GM21619 (cell line): ENCODE measurements around the gene ARHGAP12.
A peak's percentile ranks its signal among the peaks of the same experiment; 100 is the strongest.
"Not testable (repeated sequence)": the region's sequence is repeated elsewhere in the genome, so short reads cannot be mapped to it uniquely, and the experiment has no call there.

ENCODE experiments used
- ATAC-seq: cut with Tn5 transposase; IDR thresholded peaks from one replicate; pipeline ENCODE4 v1.9.1; 2021; ENCODE audit not compliant: unreplicated experiment

Gene ARHGAP12

DNA sequence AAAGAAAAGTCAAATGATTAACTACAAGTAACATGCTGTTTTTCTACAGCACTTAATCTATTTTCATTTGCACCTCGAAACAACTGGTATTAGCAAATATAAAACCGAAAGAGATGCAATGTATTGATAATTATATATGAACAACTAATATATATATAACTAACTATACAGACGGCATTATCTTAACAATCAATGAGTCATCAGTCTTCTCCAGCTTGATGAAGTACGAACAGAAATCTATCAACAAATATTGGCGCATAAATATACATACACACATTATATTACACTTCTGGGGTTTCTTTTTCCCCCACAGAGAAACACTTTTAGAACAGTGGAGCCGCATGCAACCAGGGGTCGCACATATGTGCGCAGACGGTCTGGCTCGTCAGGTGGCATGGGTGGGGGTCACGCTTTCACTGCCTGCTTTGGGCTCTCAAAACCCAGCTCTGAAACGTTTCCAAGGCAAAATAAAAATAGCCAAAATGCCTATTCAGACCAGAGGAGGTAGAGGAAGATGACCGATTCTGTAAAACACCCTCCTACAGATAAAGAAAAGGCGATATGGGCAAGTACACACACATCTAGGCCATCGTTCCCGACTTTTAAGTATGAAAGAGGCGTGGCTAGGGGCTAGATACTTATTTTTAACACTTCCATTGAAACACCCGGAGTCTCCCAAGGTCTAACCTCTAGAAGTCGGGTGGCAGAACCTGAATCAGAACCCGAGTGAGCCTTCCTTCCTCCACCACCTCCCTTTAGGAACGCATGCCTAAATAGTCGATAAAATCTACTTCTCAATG is 1.7 kb downstream of the ARHGAP12 start:
- ATAC-seq, result no peak

DNA sequence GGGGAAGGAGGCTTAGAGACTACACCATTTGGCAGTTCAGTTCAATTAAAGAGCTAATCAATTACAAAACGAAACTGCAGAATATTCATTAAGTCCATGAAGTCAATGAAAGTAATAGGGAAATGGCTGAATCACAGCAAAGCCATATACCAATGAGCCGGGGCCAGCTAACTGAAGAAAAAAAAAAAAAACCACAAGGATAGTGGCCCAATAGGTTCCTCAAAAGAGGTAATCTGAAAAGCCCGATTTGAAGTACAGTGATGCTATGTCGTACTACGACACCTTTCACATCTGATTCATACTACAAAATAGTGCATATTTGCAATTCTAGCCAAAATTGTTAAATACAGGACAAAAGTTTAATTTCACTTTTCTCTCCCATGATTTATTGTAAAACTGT is 2.5 kb downstream of the ARHGAP12 start:
- no peak for ATAC-seq

DNA sequence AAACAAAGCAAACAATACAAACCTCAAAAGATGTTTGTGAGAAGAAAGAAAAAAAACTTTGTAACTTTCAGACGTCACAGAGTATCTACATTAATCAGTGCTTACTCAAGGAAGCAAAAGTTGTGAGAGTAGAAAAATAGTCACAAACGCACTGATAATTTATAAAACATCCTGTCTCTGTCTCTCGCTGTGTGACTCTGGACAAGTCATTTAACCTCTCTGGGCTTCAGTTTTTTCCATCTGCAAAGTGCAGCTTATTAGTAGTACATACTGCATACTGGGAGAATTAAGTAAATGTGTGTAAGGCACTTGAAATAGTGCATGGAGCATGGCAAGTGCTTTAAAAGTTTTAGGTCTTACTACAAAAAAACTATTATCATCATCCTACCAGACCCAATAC is 3.8 kb downstream of the ARHGAP12 start:
- ATAC-seq, result no peak

DNA sequence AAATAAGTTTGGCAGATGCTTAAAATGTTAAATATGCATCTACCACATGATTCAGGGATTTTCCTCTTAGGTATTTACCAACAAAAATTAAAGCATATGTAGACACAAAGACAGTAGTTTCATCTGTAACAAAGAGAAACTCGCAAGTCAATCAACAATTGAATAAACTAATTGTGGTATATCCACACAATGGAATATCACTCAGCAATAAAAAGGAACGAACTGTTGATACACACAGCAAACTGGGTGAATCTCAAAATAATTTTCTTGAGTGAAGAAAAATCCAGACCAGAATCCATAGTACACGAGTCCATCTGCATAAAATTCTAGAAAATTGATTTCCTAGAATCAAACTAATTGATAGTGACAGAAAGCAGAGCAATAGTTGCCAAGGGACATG is 5.2 kb downstream of the ARHGAP12 start:
- no peak for ATAC-seq

DNA sequence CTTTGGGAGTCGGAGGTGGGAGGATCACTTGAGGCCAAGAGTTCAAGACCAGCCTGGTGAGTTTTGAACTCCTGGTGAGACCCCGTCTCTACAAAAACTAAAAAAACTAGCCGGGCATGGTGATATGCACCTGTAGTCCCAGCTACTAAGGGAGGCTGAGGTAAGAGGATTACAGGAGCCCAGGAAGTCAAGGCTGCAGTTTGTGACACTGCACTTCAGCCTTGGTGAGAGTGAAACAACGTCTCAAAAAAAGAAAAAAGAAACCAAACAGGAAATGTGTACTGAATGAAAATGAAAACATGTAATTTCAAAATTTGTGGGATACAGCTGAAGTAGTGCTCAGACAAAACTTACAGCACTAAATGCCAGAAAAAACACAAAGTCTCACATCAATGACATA is 7.6 kb downstream of the ARHGAP12 start:
- peak; percentile 60 for ATAC-seq

DNA sequence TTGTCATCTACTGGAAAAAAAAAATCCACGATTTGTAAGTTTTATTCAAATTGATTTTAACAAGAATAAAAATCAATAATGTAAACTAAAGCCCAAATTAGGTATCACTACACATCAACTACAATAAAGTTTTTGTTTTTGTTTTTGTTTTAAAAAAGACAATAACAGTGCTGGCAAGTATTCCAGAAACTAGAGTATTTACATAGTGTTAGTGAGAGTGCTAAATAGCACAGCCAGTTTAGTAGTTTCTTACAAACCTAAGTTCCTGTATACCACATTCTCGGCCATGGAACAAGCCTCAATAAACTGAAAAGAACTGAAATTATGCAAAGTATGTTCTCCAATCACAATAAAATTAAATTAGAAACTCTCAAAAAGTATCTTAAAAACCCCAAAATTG is 8.1 kb downstream of the ARHGAP12 start:
- ATAC-seq, result peak; percentile 69

- ATAC-seq, result no peak
Measured at GRCh38 chr10:31918671-31919409, 9.8 kb downstream of the ARHGAP12 start.

DNA sequence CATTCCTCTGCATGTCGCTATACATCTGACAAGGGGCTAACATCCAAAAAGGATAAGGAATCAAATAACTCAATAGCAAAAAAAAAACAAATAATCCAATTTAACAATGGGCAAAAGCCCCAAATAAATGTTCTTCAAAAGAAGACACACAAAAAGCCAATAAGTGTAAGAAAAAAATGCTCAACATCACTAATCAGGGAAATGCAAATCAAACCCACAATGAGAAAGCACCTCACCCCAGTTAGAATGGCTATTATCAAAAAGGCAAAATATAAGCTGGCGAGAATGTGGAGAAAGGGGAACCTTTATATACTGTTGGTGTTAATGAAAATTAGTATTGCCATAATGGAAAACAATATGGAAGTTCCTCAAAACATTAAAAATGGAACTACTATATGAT is 14.3 kb downstream of the ARHGAP12 start:
- ATAC-seq, result no peak

GRCh38 chr10:31912898-31913850 is 15.5 kb downstream of the ARHGAP12 start:
- no peak for ATAC-seq

DNA sequence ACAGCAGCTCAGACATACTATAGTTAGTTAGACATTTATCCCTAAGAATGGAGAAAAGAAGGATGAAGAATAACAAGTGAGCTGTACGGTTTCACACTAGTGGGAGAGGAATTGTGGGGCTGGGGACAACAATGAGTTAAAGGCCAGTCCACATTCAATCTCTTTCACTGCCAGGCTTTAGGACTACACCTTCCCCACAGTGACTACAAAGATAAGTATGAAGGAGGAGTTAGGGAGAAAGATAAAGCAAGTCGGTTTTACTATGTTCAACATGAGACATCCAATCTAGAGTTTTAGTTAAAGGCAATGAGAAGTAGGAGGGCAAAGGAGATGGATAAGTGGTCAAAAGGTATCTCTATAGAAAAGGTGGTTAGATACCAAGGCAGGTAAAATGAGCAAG is 16.3 kb downstream of the ARHGAP12 start:
- ATAC-seq, result no peak

- no peak for ATAC-seq
Measured at GRCh38 chr10:31910016-31910415, 18.6 kb downstream of the ARHGAP12 start.

GRCh38 chr10:31908157-31908556 is 20.5 kb downstream of the ARHGAP12 start:
- no peak for ATAC-seq

- ATAC-seq, result no peak
Measured at GRCh38 chr10:31906039-31906438, 22.6 kb downstream of the ARHGAP12 start.

- ATAC-seq, result no peak
Measured at GRCh38 chr10:31905586-31905985, 23.0 kb downstream of the ARHGAP12 start.

GRCh38 chr10:31902625-31903024 is 26.0 kb downstream of the ARHGAP12 start:
- ATAC-seq, result no peak

DNA sequence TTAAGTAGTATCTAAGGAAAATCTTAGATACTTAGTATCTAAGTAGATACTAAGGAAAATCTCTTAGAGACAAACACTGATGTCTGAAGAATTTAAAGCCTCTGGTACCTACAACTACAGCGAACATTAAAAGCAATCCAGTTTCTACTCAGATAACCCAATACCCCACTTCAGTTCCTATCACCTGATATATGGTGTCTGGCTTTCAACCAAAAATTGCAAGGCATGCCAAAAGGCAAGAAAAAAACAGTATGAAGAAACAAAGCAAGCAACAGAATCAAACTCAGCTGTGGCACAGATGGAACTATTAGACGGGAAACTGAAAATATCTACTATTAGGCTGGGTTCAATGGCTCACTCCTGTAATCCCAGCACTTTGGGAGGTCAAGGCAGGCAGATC is 31.1 kb downstream of the ARHGAP12 start:
- ATAC-seq, result no peak

- no peak for ATAC-seq
Measured at GRCh38 chr10:31896968-31897384, 31.7 kb downstream of the ARHGAP12 start.

GRCh38 chr10:31895722-31896121 is 32.9 kb downstream of the ARHGAP12 start:
- not testable (repeated sequence) for ATAC-seq

DNA sequence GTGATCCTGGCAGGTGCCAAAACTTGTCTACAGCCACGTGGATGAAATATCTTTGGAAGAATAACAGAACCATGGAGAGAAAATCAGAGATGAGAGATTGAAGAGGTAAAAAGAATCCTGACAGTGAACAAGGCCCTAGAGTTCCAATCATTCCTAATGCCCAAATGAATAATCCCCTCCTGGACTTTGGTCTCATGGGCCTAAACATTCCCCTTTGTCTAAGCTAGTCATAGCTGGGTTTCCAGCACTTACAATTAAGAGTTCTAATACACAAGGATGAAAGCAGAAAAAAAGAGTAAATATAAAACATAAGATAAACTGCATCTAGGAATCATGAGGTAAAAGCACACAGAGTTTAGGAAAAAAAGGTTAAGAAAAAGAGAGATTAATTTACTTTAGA is 40.2 kb downstream of the ARHGAP12 start:
- no peak for ATAC-seq

DNA sequence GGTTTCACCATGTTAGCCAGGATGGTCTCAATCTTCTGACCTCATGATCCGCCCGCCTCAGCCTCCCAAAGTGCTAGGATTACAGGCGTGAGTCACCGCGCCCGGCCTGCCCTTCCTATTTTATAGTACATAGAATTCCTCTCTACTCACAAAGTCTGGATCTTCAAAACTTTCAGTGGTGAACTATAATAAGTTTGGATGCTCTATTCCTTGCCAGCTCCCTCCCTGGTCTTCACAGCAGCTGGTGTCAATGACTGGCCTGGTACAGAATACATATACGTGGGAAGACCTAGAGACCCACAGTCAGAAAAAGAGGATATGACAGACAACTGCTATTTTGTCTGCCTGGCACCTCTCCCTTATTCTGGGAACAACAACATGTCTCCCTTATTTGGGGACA is 40.8 kb downstream of the ARHGAP12 start:
- ATAC-seq, result no peak

- no peak for ATAC-seq
Measured at GRCh38 chr10:31886885-31887284, 41.7 kb downstream of the ARHGAP12 start.
